GM18868 (cell line): ENCODE measurements around the gene EBF4.

Experiments
- ATAC-seq: cut with Tn5 transposase; IDR thresholded peaks from one replicate; pipeline ENCODE4 v1.9.1; 2021; ENCODE audit warnings: mild to moderate bottlenecking, moderate library complexity; ENCODE audit not compliant: unreplicated experiment

EBF4 gene

DNA sequence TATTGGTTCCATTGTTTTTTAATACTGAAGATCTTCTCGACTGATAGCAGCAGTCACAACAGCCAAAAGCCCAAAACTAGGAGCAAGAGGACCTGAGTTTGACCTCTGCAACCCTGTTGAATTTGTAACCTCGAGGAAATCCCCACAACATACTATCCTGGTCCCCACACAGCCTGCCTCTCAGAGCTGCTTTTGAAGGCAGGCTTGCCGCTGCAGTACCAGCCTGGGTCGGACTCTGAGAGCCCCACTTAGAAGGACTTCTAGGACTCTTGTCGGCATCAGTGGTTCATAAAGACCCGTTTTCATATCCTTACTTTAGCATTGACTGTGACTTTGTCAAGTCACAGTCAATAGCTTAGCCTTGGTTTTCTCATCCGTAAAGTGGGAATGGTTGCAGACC lies 49.3 kb downstream of the EBF4 start:
- ATAC-seq: no peak

DNA sequence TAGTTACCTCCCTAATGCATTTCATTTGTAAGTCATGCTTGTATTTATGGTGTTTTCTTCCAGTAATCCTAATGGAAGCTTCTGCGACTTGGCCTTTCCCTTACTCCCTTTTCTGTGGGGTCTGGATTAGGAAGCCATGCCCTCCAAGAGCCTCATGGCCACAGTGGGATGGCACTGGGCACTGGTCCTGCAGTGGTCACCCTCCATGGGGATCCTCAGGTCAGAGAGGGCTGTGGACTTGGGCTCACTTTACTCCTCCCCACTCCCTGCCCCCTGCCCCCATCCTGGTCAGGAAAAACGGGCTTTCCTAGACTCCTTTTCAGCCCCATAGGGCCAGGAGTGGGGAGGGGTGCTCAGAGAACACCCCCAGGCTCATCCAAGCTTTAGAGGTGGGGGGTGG lies 49.9 kb downstream of the EBF4 start:
- ATAC-seq: no peak

GRCh38 chr20:2742934-2743559 lies 50.5 kb downstream of the EBF4 start:
- ATAC-seq: no peak

GRCh38 chr20:2745060-2745910 lies 52.7 kb downstream of the EBF4 start:
- no peak for ATAC-seq

- ATAC-seq: no peak
Measured at GRCh38 chr20:2745936-2746635, 53.5 kb downstream of the EBF4 start.

DNA sequence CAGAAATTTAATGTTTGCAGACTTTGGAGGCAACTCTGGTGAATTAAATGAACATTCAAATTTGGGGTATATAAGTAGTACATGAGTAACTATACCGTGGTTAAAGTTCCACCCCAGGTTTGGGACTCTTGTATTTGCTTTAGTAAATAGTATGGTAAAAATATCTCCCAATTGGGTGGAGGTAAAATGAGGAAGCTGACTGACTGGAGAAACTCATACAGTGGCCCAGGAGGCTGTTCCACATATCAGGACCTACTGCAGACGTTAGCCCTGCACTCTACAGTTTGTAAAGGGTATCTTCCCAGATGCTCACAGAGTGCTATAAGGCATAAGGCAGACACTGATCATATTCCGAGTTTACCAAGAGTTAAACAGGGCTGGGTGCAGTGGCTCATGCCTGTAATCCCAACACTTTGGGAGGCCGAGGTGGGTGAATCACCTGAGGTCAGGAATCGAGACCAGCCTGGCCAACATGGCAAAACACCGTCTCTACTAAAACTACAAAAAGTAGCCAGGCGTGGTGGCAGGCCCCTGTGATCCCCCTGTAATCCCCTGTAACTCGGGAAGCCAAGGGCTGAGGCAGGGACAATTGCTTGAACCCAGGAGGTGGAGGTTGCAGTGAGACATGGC lies 54.2 kb downstream of the EBF4 start:
- ATAC-seq: no peak

- no peak for ATAC-seq
Measured at GRCh38 chr20:2747676-2748235, 55.2 kb downstream of the EBF4 start.

- no peak for ATAC-seq
Measured at GRCh38 chr20:2748551-2749342, 56.2 kb downstream of the EBF4 start.

- no peak for ATAC-seq
Measured at GRCh38 chr20:2749343-2749950, 56.9 kb downstream of the EBF4 start.

DNA sequence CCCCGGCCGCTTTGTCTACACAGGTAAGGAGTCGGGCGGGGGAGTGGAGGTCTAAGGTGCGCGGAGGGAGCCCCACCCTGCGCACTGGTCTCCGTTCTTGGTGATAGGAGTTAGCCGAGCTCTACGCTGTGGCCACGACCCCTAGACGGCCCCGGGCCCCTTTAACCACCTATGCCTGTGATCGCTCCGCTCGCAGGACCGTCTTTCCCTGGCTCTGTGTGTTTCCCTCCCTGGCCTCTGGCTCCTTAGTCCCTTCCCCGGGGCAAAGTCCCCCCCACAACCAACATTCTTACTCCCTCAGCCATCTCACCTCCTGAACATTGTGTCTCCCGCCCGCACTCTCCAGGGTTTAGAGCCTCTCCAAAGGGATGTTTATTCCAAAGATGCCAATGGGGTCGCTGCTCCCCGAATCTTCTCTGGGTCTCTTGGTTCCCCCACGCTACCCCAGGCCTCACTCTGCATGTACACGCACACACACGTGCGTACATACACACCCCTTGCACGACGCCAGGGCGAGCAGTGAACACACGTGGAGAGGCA lies 57.4 kb downstream of the EBF4 start:
- ATAC-seq: no peak

GRCh38 chr20:2750491-2751251 lies 58.1 kb downstream of the EBF4 start:
- ATAC-seq: no peak

DNA sequence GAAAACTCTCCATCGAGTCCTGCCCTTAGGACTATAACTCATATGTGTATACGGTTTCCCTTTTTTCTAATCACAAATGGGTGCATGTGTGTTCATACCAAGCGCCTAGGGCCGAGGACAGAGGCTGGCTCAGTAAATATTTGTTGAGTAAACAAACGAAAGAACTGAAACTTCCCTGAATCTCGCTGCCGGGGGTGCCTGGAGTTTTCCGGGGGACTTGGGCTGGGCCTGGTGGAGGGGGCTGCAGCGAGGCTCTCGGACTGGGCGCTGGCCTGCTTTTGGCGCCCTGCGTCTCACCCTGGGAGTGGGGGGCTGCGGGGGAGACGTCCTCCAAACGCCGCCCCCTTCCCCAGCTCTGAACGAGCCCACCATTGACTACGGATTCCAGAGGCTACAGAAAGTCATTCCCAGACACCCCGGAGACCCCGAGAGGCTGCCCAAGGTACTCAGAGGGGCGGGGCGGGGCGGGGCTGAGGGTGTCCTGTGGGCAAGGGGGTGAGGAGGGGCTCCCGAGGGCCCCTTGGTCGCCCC lies 58.8 kb downstream of the EBF4 start:
- no peak for ATAC-seq

- no peak for ATAC-seq
Measured at GRCh38 chr20:2751878-2752566, 59.4 kb downstream of the EBF4 start.

GRCh38 chr20:2752567-2753460 lies 60.2 kb downstream of the EBF4 start:
- no peak for ATAC-seq

GRCh38 chr20:2753461-2754040 lies 61.0 kb downstream of the EBF4 start:
- ATAC-seq: no peak

- ATAC-seq: no peak
Measured at GRCh38 chr20:2754424-2754823, 61.8 kb downstream of the EBF4 start.
